Measurements from ENCODE around the gene APOD.
"Not testable (repeated sequence)": the region's sequence is repeated elsewhere in the genome, so short reads cannot be mapped to it uniquely, and the experiment has no call there.

DNA sequence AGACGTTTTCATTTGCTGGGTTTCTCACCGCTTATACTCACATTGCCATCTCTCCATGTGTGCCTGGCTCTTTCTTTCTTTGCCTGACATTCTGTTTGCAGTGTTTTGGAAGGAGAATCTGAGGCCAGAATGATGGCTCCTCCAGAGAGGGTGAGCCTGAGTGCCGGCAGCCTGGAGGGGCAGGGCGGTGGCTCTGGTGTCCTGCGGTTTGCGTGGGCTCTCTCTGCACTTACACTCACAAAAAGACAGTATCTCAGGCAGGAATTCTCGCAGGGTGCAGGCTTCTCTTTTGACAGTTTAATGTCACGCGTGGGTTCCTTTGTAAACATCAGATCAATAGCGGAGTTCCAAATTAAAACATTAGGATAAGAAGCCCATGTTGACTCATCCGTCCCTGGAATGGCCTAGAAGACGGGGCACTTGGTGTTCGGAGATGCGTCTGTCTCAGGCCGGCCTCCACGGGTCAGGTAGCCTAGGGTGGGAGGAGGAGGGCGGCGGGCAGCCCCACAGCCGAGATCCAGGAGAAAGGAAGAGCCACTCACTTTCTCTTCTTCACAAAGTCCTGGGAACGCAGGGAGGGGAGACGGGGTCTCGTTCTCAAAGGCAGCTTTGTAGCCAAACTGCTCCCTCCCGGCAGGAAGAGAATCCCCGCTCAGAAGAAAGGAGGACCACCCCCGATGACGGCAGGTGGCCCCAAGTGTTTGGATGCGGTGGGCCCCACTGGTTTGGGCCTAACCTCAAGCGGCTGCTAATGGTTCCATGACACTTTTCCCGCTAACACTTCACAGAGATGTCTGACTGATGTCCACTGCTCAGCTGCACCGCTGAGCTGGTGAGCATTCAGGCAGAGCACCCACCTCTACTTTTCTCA, 44.0 kb upstream of the APOD start:
- not testable (repeated sequence) for TF ChIP-seq CBFB (CRISPR knock-in tag; IDR thresholded peaks at IDR 0.05)
- TF ChIP-seq, protein P1, sequence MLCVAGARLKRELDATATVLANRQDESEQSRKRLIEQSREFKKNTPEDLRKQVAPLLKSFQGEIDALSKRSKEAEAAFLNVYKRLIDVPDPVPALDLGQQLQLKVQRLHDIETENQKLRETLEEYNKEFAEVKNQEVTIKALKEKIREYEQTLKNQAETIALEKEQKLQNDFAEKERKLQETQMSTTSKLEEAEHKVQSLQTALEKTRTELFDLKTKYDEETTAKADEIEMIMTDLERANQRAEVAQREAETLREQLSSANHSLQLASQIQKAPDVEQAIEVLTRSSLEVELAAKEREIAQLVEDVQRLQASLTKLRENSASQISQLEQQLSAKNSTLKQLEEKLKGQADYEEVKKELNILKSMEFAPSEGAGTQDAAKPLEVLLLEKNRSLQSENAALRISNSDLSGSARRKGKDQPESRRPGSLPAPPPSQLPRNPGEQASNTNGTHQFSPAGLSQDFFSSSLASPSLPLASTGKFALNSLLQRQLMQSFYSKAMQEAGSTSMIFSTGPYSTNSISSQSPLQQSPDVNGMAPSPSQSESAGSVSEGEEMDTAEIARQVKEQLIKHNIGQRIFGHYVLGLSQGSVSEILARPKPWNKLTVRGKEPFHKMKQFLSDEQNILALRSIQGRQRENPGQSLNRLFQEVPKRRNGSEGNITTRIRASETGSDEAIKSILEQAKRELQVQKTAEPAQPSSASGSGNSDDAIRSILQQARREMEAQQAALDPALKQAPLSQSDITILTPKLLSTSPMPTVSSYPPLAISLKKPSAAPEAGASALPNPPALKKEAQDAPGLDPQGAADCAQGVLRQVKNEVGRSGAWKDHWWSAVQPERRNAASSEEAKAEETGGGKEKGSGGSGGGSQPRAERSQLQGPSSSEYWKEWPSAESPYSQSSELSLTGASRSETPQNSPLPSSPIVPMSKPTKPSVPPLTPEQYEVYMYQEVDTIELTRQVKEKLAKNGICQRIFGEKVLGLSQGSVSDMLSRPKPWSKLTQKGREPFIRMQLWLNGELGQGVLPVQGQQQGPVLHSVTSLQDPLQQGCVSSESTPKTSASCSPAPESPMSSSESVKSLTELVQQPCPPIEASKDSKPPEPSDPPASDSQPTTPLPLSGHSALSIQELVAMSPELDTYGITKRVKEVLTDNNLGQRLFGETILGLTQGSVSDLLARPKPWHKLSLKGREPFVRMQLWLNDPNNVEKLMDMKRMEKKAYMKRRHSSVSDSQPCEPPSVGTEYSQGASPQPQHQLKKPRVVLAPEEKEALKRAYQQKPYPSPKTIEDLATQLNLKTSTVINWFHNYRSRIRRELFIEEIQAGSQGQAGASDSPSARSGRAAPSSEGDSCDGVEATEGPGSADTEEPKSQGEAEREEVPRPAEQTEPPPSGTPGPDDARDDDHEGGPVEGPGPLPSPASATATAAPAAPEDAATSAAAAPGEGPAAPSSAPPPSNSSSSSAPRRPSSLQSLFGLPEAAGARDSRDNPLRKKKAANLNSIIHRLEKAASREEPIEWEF (CRISPR knock-in tag; IDR thresholded peaks at IDR 0.05) = not testable (repeated sequence)
